ENCODE data around the gene RGS8. TPM values are rescaled to one million over a fixed set of nuclear protein-coding genes. Genes with fewer than 3 reads are reported as not detected.
A peak's percentile ranks its signal among the peaks of the same experiment; 100 is the strongest.

RGS8 gene
- total RNA-seq, 1 donor from 2014 or later = 3.5 TPM

DNA sequence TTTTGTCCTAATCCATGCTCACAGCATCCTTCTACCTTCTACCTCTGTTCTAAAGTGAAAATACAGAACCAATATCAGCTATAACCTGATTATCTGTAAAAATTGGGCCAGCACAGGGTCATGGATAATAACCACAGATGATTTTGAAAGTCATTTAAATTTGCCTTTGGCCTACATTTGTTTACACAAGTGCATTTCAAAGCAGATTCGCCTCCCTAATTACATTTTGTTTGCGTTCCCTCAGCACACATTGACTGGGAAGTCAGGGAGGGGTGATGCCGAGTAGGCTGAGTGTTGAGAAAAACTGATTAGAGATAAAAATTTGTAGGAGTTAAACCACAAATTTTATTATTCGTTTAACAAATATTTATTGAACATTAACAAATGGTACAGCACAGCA, 19.2 kb upstream of the RGS8 start:
- TF ChIP-seq, protein P1, sequence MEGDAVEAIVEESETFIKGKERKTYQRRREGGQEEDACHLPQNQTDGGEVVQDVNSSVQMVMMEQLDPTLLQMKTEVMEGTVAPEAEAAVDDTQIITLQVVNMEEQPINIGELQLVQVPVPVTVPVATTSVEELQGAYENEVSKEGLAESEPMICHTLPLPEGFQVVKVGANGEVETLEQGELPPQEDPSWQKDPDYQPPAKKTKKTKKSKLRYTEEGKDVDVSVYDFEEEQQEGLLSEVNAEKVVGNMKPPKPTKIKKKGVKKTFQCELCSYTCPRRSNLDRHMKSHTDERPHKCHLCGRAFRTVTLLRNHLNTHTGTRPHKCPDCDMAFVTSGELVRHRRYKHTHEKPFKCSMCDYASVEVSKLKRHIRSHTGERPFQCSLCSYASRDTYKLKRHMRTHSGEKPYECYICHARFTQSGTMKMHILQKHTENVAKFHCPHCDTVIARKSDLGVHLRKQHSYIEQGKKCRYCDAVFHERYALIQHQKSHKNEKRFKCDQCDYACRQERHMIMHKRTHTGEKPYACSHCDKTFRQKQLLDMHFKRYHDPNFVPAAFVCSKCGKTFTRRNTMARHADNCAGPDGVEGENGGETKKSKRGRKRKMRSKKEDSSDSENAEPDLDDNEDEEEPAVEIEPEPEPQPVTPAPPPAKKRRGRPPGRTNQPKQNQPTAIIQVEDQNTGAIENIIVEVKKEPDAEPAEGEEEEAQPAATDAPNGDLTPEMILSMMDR (IDR thresholded peaks at IDR 0.05; ENCODE audit: partially characterized antibody, unreplicated experiment) = no peak
- no peak for DNase-seq
- Mint-ChIP-seq H3K4me3 (ENCODE audit: unreplicated experiment) (no peak overlapping the region), H3K9me3 (ENCODE audit: unreplicated experiment) (peaks cover 13% of the 10 kb centered on the region), H3K36me3 (ENCODE audit: unreplicated experiment) (no peaks in the 10 kb centered on the region), H3K27me3 (ENCODE audit: unreplicated experiment) (peaks cover 12% of the 10 kb centered on the region), H3K27ac (ENCODE audit: unreplicated experiment) (no peak overlapping the region), H3K4me1 (ENCODE audit: low read depth, unreplicated experiment) (peaks cover 42% of the 10 kb centered on the region)

DNA sequence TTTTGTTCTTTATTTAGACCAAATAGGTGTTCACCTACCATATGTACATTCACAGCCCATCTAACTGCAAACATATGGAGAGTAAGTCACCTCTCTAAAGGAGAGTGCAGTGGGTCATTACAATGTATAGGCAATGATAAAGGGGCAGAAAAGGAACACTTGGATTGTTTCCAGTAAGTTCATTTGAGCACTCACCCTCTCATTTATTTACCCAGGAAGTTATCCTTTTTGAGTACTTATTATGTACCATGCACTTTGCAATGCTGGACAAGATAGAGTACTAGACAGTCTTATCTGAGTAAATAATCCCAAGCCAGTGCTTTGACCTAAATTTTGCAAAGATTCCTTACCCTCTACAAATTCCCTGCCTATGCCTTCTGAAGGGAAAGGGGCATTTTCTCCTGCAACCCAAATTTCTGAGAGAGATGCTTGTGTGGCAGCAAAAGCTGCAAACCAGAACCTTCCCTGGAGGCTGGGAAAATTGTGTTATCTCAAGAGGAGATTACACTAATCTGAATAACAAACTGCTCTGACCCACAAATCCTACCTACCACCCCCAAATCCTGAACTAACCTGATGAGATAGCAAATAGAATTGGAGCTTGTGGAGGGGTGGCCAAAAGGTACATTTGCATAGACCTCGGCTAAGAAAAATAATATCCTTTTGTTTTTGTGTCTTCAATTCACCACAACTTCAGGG, 18.6 kb upstream of the RGS8 start:
- Mint-ChIP-seq H3K4me1 (ENCODE audit: low read depth, unreplicated experiment) (peaks cover 47% of the 10 kb centered on the region), H3K4me3 (ENCODE audit: unreplicated experiment) (no peak overlapping the region), H3K27ac (ENCODE audit: unreplicated experiment) (peak overlapping the region; percentile 72), H3K9me3 (ENCODE audit: unreplicated experiment) (peaks cover 13% of the 10 kb centered on the region), H3K27me3 (ENCODE audit: unreplicated experiment) (peaks cover 12% of the 10 kb centered on the region), H3K36me3 (ENCODE audit: unreplicated experiment) (no peaks in the 10 kb centered on the region)
- TF ChIP-seq, protein P1 (IDR thresholded peaks at IDR 0.05; ENCODE audit: partially characterized antibody, unreplicated experiment) = no peak
- no peak for DNase-seq

DNA sequence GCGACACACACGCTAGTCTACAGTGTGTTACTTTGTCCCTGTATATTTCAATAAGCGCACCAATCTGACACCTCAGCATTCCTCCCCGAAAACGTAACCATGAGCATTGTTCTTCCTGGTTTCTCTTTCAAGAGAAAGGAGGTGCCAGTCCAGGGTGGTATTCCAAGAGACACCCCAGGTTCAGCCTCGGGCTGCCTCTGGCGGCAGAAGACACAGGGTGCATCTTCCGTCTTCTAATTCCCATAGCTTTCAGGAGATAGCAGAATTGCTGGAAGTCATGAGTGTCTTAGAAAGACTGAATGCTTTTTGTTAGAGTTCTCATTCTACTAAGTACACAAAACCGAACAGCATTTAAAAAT, 15.9 kb upstream of the RGS8 start:
- TF ChIP-seq, protein P1 (IDR thresholded peaks at IDR 0.05; ENCODE audit: partially characterized antibody, unreplicated experiment) = peak; percentile 10
- H3K9me3 Mint-ChIP-seq (ENCODE audit: unreplicated experiment) = peaks cover 13% of the 10 kb centered on the region
- peaks cover 61% of the 10 kb centered on the region for H3K4me1 Mint-ChIP-seq (ENCODE audit: low read depth, unreplicated experiment)
- H3K36me3 Mint-ChIP-seq (ENCODE audit: unreplicated experiment) = no peaks in the 10 kb centered on the region
- no peak for DNase-seq
- peaks cover 11% of the 10 kb centered on the region for H3K27me3 Mint-ChIP-seq (ENCODE audit: unreplicated experiment)
- peak overlapping the region; percentile 74 for H3K4me3 Mint-ChIP-seq (ENCODE audit: unreplicated experiment)
- peak overlapping the region; percentile 82 for H3K27ac Mint-ChIP-seq (ENCODE audit: unreplicated experiment)

DNA sequence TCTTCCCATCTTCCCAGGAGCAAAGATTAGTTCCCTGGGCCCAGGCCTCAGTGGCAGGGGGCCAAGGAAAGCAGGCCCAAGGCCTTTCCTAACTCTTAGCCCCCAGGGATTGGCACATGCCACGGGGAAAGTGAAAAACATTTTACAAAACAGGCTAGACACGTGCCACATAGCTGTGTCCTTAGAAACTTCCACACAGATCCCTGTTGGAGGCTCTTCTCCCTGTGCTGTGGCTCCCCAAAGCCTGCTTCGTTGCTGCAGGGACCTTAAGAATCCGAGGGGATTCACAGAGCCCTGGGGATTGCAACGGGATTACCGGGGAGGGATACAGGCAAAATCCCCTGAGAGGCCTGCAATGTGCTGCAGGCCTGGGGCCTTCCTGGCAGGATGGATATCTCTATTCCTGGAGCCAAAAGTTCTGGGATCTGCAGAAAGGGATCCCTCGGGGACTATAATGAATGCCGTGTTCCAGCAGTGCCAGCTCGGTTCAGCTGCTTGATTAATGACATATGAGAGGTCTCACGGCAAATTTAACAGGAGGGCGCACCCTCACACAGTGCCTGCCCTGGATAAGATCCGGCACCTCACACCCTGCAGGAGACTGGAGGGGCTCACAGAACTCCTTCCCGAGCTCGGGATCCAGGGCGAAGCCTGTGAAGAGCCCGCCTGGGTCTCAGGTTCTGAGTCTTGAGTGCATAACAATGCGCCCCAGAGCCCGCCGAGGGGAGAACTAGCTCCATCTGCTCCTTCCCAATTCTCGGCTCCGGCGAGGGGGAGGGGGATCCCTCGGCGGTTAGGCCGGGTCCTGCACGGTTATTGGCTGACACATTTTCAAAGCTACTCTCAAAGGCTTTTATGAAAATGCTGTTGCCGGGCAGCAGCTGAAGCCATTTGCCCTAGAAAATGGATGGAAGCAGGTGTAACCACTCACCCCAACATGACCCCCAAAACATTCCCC, 15.3 kb upstream of the RGS8 start:
- peaks cover 9% of the 10 kb centered on the region for H3K27me3 Mint-ChIP-seq (ENCODE audit: unreplicated experiment)
- H3K4me1 Mint-ChIP-seq (ENCODE audit: low read depth, unreplicated experiment) = peaks cover 57% of the 10 kb centered on the region
- peaks cover 13% of the 10 kb centered on the region for H3K9me3 Mint-ChIP-seq (ENCODE audit: unreplicated experiment)
- peak; percentile 85 for DNase-seq
- no peaks in the 10 kb centered on the region for H3K36me3 Mint-ChIP-seq (ENCODE audit: unreplicated experiment)
- peak overlapping the region; percentile 74 for H3K4me3 Mint-ChIP-seq (ENCODE audit: unreplicated experiment)
- TF ChIP-seq, protein P1 (IDR thresholded peaks at IDR 0.05; ENCODE audit: partially characterized antibody, unreplicated experiment) = no peak
- peak overlapping the region; percentile 82 for H3K27ac Mint-ChIP-seq (ENCODE audit: unreplicated experiment)

Measured in glutamatergic neuron (in vitro differentiated cells).